RKO (cell line): ENCODE measurements around the gene ARHGAP6.

Experiments
- DNase-seq: peaks from one replicate; pipeline ENCODE4 v3.0.0-alpha.2; 2016; ENCODE audit warnings: low spot score

Gene ARHGAP6

DNA sequence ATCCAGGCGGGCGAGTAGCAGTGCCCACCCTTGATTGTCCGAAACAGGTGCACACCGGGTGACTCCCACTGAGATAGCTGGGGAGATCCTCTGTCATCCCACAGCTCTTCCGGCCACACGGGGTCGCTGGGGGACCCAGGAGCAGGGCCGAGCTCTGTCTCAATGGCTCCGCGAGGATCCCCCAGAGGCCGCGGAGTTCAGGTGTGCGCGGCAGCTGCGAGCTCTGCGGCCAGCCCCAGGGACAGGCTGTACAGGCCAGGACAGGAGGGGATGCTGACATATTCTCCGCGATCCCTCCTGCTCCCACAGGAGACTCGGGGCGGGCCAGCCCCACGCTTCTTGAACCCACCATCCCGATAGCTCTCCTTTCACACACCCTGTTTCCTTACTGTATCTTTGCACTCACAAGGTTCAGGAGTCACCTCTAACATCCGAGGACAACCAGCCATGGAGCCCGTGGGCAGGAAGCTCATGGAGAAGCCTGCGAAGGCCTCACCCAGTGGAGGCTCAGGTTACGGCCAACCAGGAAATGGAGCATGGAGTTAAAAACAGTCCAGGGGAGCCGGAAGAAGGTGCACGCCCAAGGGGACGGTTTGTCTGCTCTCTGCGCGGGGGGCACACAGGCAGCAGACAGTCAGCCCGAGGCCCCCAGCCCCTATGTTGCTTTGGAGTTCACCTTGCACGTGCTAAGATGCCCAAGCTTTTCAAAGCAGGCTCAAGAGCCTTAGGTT is 450.4 kb downstream of the ARHGAP6 start:
- no peak for DNase-seq

DNA sequence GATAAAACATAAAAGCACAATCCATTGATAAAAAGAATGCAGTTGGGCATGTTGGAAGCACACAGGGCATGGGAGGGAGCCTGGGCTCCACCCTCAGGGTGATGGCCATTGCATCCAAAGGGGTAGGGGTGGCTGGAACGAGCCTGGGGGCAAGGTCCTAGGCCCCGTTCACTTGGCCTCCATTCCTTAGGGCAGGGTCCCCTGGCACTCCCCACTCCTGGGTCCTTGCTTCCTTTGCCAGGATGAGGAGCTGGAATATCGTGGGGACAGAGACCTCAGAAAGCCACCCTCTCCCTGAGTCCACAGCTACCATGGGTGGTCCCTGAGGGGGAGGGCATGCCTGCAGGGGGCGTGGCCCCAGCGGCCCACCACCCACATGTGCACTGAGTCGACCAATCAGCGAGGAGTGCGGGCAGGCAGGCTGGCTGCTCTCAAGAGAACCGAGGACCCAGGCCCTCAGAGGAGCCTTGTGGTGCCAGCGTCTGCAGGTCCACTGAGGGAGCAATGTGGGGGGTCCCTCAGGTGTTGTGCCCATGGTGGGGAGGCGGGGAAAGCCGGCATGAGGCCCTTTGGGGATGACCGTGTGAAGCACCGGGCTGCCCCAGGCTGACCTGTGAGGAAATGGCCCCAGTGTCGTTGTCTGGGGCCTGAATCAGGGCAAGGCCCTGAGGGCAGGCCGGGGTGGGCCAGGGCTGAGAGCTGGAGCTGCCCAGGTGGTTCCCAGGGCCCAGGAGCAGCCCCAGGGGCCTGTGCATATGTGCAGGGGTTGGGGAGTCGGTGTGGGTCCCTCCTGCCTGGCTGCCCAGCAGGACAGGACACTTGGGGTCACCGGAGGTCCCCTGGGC is 451.2 kb downstream of the ARHGAP6 start:
- no peak for DNase-seq

DNA sequence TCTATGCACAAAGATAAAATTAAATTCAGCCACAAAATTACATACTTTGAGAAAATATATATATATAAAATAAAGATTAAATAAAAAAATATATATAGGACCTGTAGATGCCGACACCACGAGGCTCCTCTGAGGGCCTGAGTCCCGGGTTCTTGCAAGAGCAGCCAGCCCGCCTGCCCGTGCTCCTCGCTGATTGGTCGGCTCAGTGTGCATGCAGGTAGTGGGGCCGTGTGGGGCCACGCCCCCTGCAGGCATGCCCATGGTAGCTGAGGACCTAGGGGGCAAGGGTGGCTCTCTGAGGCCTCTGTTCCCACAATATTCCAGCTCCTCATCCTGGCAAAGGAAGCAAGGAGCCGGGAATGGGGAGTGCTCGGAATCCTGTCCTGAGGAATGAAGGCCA is 453.0 kb downstream of the ARHGAP6 start:
- no peak for DNase-seq

DNA sequence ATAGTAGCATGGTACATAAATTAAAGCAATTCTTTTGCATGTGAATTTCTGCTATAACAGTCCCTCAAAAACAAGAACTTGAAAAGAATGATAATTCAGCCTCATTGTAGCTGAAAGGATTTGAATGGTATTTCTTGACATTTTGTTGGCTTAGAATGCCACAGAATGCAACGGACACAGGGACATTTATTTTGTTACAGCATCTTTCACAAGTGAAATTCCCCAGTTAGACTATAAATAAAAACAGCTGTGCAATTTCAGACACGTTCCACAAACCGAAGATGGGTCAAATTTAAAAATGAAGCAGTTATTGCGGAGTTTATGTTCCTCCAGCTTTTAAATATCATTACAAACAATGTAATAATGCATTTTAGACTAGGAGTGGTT is 455.3 kb downstream of the ARHGAP6 start:
- DNase-seq = no peak

DNA sequence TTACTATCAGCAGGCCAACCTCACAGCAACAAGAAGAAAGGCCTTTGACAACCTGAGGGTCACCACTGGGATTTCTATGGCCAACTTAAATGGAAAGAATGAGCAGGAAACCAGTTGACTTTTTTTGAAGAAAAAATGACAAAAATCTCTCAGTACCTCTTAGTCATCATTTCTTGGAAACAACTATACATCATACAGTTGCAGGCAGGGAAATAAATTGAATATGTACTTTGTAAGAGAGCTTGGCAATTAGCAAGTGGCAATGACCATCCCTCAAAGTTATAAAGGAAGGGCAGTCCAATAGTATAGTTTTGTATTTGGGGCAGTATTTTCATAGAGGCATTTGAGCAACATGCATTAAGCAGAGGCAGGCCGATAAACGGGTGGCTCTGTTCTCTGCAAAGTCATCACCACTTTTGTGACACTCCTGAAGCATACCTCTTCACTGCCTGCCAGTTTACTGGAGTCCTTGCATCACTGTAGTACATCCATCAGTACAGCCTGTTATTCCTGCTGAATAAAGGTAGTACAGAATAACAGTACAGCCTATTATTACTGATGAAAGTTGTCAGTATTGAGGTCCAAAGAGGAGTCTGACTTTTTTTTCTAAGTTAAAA is 455.8 kb downstream of the ARHGAP6 start:
- no peak for DNase-seq

DNA sequence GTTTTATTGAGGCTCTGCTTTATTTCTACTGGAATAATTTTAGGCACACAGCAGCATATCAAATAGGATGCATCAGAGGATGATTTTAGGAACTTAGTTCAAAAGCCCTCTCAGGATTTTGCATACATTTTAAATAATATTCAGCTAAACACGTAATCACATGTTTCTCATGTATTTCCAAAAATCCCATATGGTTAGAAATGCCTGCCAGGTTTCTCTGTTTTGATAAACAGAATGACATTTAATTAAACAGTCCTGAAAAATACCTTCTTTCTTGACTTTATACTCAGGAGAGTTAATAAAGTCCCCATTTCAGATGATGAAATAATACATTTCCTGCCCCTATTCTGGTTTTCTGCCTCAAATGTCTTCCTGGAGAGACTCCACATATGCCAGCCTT is 459.0 kb downstream of the ARHGAP6 start:
- DNase-seq = no peak

DNA sequence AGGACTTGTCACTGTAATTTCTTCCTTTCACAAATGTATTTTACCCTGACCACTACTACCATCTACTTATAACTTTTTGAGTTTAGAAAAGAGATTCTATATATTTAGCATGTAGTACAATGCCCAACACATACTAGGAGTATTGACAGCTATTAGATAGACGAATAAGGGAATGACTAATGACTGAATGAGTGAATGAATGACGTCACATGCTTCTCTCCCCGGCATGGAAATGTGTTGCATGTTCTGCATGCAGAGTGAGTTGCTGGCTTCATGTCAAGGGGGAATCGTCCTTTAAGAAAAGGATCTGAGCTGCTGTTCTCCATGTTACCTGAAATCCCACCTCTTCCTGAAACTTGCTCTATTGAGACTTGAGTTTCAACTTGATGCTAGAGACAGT is 459.9 kb downstream of the ARHGAP6 start:
- no peak for DNase-seq

DNA sequence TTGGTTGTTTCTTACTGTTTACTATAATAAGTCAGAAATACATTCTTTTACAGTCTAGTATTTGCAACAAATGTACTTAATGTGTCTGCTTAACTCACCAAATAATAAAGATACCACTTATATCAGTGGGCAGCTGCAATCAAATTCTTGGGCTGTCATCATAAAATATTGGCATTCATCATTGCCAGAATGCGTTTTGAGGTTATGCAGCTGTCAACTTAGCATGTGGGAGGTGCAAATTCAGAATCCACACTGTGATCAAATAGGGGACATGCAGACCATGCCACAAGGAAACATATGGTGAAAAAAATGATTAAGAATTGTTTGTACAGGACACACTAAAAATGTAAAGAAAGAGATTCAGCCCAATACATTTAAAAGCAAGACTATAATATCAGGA is 468.0 kb downstream of the ARHGAP6 start:
- no peak for DNase-seq

DNA sequence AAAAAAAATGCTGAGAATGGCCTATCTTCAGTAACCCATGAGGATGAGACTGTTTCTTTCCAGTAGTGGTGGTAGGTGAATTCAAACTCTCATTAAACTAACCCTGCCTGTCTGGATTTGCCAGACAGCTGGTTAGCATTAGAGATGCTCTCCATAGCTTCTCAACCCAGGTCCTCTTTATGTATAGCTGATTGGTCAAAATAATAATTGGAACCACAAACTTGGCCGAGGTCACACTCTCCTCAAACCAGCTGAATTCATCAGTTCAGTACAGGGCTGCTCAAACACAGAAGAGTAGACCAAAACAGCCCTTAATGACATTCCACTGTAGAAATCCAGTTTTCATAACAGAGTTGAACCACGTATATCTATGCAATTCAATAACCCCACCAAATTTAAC is 469.2 kb downstream of the ARHGAP6 start:
- no peak for DNase-seq

DNA sequence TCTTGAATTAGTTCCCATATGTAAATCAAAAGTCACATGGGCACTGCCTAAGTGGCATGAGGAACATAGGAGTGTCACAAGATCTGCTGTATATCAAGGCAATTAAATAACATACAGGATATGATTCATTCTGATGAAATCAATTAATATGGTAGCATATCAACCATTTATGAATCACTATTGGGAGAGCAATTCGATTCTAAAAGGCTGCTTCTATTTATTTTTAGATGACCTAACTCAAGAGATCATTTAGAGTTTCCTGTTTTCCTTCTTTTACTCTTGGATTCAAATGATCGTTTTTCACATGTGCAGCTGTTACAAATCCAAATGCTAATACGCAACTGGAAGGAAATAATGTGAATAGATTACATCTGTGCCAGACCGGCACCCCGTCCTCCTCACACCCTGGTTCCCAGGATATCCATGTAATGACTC is 472.7 kb downstream of the ARHGAP6 start:
- DNase-seq = no peak

DNA sequence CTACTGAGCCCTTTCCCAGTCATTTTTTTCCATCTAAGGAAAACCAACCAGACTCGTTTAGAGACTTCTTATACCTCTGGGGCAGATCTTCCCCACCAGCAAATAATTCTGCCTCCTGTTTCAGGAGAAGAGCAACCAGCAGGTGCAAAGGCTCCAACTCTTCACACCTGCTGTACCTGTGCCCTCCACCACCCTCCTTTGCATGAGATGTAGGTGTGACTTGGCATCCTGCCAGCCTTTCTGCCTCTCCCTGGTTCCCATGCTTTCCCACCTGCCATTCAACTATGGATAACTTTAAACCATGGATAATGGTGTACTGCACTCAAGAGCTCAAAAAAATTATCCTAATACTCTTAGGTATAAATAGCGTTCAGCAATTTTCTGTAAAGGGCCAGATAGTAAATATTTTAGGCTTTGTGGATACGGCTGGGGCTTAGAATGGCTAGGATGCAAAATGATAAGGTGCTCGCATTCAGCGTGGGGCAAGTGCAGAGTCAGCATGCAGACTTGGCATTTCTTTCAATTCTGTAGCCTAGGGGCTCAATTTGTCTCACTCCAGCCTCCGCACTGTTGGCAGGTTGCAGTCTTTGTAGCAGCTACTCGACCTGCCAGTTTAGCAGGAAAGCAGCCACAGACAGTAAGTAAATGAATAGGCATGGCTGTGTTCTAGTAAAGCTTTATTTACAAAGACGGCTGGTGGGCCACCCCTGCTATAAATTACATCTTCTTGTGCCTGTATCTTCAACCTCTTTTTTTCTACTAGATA is 474.8 kb downstream of the ARHGAP6 start:
- DNase-seq = no peak

DNA sequence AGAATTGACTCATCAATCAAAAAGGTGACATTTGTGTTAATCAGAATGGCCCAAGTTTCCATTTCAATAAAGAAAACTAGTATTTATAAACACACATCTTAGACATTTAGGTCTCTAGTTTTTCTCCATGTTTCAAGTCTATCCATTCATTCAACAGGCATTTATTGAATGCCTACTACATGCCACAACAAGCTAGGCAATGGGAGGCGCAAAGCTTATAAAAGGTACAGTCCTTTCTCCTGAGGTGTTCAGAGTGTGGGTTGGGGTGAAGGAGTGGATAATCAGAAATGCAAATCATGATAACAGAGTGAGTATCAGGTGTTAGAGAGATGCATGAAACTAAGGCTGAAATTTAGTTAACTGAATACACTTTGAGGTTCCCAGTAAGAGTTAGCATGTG is 476.6 kb downstream of the ARHGAP6 start:
- DNase-seq = no peak

DNA sequence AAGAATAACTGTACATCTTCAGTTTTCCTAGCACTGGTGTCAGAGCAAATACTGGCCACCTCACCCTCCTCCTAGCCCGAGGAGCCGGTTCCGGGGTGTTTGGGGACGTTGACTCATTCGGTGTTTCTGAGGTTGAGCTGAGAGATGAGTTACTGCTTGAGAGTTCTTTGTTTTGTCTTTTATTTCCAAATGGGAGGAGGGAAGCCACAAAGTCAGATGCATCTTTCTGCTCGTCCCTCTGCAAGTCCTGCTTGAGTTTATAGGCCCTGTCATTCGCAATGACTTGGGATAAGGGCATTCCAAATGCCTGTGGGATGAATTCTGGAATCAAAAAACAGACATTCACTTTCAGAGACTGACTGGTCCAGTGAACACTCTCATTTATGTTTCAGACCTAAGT is 477.1 kb downstream of the ARHGAP6 start:
- no peak for DNase-seq

DNA sequence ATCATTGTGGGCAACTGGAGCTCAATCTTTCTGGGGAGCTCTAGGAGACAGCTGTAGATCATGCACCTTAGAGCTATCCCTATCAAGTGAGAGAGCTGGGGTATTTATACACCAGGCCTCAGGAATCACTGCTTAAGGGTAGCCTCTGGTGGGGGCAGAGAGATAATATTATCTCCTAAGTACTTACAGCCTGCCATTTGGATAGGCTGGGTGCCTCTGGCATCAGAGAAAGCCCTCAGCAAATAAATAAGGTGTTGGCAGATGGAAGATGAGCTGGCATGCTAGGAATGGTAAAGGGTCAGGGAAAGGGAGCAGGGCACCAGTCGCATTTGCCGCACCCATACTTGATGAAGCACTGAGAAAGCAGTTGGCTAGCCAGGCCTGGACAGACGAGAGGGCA is 478.7 kb downstream of the ARHGAP6 start:
- DNase-seq = no peak

DNA sequence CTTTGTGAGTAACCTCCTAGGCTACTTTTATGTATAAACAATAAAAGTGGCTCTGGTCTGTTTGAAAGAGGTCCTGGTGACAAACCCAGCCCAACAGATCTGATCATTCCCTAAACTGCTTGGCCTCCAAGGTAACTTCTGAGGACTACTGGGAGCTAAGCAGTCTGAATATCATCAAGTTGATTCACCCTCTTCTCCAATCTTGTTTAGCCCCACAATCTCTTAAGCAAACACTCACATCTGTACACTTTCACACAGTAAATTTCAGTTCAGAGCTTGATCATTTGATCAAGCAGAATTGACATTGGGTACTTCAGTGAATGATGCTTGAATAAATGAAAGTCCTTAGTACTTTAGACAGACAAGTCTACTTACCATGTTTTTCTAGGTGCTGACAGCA is 479.9 kb downstream of the ARHGAP6 start:
- no peak for DNase-seq

DNA sequence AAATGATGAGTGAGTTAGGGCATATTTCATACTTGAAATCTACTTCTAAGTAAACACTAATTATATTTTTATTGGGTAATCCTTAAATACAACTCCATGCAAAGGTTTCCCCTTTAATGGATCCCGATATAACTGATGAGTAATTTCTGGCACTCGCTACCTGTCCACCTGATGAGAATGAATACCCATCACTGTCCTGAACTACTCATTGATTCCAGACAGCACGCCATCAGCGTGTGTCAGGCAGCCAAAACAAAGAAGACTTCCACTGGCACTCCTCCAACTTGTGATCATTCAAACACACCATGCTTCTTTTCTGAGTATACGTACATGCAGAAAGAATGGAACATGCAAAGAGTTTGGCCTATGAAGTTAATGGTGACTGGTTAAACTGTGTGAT is 485.1 kb downstream of the ARHGAP6 start:
- no peak for DNase-seq

DNA sequence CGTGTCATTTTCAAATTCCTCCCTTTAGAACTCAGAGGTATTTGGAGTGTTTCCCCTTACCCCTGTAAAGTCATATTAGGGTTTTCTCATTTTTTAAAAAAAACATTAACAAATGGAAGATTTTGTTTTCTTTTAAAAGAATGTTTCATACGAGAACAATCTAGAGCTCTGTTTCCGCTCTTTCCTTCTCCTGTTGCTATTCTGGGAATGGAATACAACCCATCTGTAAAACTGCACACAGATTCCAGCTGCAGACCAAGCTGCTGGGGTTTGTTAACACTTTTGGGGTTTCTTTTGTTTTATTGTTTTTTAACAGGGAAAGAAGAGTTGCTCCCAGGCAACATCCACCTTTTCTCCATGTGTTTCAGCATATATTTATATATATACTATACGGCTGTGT is 493.3 kb downstream of the ARHGAP6 start:
- no peak for DNase-seq

DNA sequence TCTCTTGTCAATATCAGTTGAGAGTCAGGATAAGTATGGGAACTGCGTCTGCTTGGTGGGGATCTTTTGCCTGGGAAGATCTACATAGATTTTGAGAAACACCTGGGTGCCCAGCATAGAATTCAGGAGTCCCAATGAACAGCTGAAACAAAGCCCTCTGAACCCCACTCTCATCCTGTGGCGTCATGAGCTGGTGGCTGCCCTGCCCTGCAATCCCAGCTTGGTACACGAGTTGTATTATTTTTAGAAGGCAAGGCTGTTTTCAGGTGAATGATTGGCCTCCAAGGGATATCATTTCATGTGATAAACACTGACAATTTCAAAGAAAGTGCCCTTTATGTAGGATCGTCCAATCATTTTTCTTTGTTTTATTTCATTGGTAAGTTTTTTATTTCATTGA is 493.8 kb downstream of the ARHGAP6 start:
- DNase-seq = no peak

DNA sequence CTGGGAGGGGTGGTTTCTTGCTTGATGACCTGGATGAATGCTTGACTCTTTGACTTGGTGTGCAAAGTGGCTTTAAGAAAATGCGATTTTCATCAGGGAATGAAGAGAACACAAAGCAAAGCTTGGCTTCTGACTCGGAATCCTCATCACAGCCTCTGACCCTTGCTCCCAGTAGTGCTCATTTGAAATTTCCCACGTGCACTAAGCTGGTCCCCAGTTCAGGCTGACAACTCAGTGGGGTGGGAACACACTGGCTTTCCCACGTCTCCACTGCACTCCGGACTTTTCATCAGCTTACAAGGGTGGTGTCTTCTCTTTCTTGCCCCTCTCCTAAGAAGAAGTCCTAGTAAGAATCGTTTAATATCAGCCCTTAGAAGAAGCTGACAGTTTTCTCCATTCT is 501.3 kb downstream of the ARHGAP6 start:
- no peak for DNase-seq

DNA sequence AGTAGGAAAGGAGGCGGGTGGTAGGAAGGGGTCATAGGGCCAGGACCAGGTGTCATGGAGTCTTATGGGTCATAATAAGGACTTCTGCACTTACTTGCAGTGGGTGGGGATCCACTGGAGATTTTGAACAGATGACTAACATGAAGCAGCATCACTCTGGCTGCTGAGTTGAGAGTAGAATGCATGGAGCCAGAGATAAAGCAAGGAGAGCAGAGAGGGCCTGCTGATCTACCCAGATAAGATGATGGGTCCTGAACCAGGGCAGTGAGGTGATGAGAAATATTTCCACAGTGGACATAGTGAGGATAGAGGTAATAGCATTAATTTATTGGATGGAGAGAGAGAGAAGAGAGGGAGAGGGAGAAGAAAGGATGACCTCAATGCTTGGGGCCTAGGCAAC is 506.6 kb downstream of the ARHGAP6 start:
- DNase-seq = no peak

DNA sequence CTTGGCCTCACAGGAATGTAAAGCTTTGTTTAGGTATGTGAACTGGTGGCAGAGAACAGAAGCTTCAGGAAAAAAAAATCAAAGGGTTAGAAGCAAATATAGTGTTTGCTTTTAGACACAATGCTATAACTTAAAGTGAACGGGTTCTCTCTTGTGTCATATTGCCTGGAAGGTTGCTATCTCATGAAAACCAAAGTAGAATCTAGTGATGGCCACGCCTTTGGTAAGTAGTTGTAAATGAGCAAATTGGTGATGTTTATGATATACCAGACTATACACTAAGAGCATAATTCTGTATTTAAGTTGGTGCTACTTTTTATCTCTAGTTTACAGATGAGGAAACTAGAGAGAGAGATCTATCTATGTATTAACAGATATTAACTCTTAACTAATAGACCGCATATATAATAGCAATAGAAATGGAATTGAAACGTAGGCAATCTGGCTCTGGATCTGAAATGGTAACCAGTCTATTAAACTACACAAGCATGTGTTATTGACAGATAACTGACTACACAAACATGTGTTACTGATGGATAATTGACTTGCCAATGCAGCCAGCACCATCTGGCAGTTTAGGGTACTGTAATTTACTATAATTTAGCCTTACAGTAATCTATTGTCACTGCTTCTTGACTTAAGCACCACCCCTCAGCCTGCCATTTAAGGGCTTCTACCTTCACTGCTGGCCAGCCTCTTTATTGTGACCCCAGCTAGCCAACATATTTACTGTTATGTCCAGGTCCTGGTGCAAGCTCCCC is 513.7 kb downstream of the ARHGAP6 start:
- DNase-seq = no peak

DNA sequence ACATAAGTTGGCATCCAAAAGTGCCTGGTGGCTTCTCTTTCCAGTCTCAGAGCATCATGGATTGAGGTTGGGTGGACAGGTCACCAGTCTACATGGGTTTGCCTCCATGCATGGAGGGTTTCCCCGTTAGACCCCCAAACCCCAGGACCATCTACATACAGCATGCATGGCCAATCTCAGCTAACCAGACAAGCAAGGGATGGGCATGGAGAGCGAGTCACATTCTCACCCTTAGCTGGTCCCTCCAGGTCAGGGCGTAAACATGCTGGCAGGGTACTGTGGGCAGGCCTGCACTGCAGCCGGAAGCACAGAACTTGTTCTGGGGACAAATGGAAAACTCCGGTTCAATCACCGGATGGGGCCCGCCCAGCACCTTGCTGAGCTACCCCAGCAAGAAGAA is 517.3 kb downstream of the ARHGAP6 start:
- no peak for DNase-seq
